ENCODE results near the gene CLRN2. TPM values are rescaled to one million over a fixed set of nuclear protein-coding genes. Genes with fewer than 3 reads are reported as not detected.

CLRN2 gene
- total RNA-seq, 1 donor from 2014 or later = not detected

GRCh38 chr4:17517664-17518063, 2.7 kb downstream of the CLRN2 start:
- Mint-ChIP-seq H3K27me3 (ENCODE audit: unreplicated experiment) (peaks cover under 1% of the 10 kb centered on the region), H3K4me1 (ENCODE audit: low read depth, unreplicated experiment) (peaks cover 2% of the 10 kb centered on the region), H3K27ac (ENCODE audit: unreplicated experiment) (no peak overlapping the region), H3K9me3 (ENCODE audit: unreplicated experiment) (no peaks in the 10 kb centered on the region), H3K36me3 (ENCODE audit: unreplicated experiment) (no peaks in the 10 kb centered on the region), H3K4me3 (ENCODE audit: unreplicated experiment) (no peak overlapping the region)
- TF ChIP-seq CTCF (IDR thresholded peaks at IDR 0.05; ENCODE audit: partially characterized antibody, unreplicated experiment) = no peak
- DNase-seq = no peak

- Mint-ChIP-seq H3K4me1 (ENCODE audit: low read depth, unreplicated experiment) (no peaks in the 10 kb centered on the region), H3K9me3 (ENCODE audit: unreplicated experiment) (no peaks in the 10 kb centered on the region), H3K27me3 (ENCODE audit: unreplicated experiment) (no peaks in the 10 kb centered on the region), H3K36me3 (ENCODE audit: unreplicated experiment) (no peaks in the 10 kb centered on the region), H3K27ac (ENCODE audit: unreplicated experiment) (no peak overlapping the region), H3K4me3 (ENCODE audit: unreplicated experiment) (no peak overlapping the region)
- TF ChIP-seq CTCF (IDR thresholded peaks at IDR 0.05; ENCODE audit: partially characterized antibody, unreplicated experiment) = no peak
- no peak for DNase-seq
These were observed 6.6 kb downstream of the CLRN2 start for GRCh38 chr4:17521595-17521994.

GRCh38 chr4:17523662-17524061, 8.7 kb downstream of the CLRN2 start:
- H3K36me3 Mint-ChIP-seq (ENCODE audit: unreplicated experiment) = no peaks in the 10 kb centered on the region
- H3K27ac Mint-ChIP-seq (ENCODE audit: unreplicated experiment) = no peak overlapping the region
- no peaks in the 10 kb centered on the region for H3K9me3 Mint-ChIP-seq (ENCODE audit: unreplicated experiment)
- H3K4me3 Mint-ChIP-seq (ENCODE audit: unreplicated experiment) = no peak overlapping the region
- peaks cover 6% of the 10 kb centered on the region for H3K27me3 Mint-ChIP-seq (ENCODE audit: unreplicated experiment)
- no peak for TF ChIP-seq CTCF (IDR thresholded peaks at IDR 0.05; ENCODE audit: partially characterized antibody, unreplicated experiment)
- H3K4me1 Mint-ChIP-seq (ENCODE audit: low read depth, unreplicated experiment) = no peaks in the 10 kb centered on the region
- DNase-seq = no peak

GRCh38 chr4:17526695-17527477, 11.9 kb downstream of the CLRN2 start:
- Mint-ChIP-seq H3K4me3 (ENCODE audit: unreplicated experiment) (no peak overlapping the region), H3K9me3 (ENCODE audit: unreplicated experiment) (peaks cover 2% of the 10 kb centered on the region), H3K4me1 (ENCODE audit: low read depth, unreplicated experiment) (no peaks in the 10 kb centered on the region), H3K27ac (ENCODE audit: unreplicated experiment) (no peak overlapping the region), H3K36me3 (ENCODE audit: unreplicated experiment) (no peaks in the 10 kb centered on the region), H3K27me3 (ENCODE audit: unreplicated experiment) (peaks cover 6% of the 10 kb centered on the region)
- TF ChIP-seq CTCF (IDR thresholded peaks at IDR 0.05; ENCODE audit: partially characterized antibody, unreplicated experiment) = no peak
- no peak for DNase-seq

GRCh38 chr4:17528551-17529165, 13.7 kb downstream of the CLRN2 start:
- Mint-ChIP-seq H3K4me3 (ENCODE audit: unreplicated experiment) (no peak overlapping the region), H3K27ac (ENCODE audit: unreplicated experiment) (no peak overlapping the region), H3K4me1 (ENCODE audit: low read depth, unreplicated experiment) (no peaks in the 10 kb centered on the region), H3K9me3 (ENCODE audit: unreplicated experiment) (peaks cover 2% of the 10 kb centered on the region), H3K36me3 (ENCODE audit: unreplicated experiment) (no peaks in the 10 kb centered on the region), H3K27me3 (ENCODE audit: unreplicated experiment) (peaks cover 6% of the 10 kb centered on the region)
- no peak for DNase-seq
- TF ChIP-seq CTCF (IDR thresholded peaks at IDR 0.05; ENCODE audit: partially characterized antibody, unreplicated experiment) = no peak
